NCI-H2081 (cell line): ENCODE data around the gene GNPDA1.
A peak's percentile ranks its signal among the peaks of the same experiment; 100 is the strongest.

Source experiments
- DNase-seq, 2 experiments: peaks; one replicate each; lab custom pipeline; 2025; lab: John Stamatoyannopoulos, UW

The GNPDA1 gene

DNA sequence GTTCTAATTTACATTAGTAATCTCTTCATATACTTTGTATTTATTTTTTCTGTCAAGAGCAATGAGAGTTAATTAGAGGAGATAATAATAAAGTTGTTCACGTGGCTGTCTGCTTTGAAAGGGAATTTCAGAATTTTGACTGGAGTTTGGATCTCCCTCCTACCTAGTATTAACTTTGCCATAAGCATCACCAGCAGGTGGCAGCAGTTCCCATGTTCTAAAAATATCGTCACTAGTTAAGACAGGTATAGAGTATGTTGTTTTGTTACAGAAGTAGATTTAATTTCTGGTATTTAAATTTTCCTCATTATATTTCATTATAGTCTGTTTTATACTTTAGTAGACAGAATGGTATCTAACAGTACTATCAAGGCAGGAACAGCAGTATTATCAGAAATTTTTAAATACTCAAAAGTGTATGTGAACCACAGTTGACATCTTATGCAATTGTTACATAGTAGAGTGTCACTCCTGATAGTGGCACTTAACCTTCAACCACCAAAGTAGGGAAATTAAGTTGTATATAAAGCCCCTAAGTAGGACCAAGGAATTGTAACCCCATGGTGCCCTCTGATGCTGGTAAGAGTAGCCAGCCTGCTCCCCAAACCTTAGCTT lies 20.4 kb downstream of the GNPDA1 start:
- peak; percentile 42 to 52 for DNase-seq

DNA sequence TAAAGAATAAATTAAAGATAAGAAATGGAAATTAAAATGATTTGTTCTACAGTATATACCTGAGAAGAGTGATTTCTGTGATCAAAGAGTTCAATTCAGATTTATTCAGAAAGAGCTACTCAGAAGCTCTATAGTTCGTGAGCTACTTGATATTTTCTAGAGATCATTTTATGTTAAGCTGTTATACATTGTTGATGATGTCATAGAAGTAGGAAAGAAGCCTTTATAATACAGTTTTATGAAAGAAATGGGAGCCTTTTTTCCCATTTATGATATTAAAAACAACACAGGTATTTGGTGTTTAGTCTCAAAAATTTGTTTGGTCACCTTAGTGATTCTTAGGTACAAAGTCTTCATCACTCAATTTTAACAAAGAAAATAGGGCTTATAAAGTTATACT lies 23.1 kb downstream of the GNPDA1 start:
- no peak for DNase-seq

GRCh38 chr5:141986072-141986471 lies 26.8 kb downstream of the GNPDA1 start:
- no peak for DNase-seq

DNA sequence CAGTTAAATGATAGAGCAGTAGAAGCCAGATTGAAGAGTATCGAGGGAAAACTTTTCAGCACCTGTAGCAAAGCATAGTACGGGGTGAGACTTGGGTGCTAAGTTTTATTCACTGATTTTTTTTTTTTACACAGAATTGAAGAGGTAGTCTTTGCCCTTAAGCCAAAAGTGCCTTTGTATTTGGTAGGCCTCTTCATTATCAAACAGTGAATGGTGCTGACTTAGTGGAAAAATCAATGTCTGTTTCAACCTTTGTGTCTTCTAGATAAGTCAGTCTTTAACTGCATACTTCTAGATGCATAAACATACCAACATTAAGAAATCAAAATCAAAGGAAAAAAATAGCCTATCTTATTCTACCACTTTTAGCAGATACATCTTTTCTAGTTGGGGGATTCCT lies 30.2 kb downstream of the GNPDA1 start:
- no peak for DNase-seq

DNA sequence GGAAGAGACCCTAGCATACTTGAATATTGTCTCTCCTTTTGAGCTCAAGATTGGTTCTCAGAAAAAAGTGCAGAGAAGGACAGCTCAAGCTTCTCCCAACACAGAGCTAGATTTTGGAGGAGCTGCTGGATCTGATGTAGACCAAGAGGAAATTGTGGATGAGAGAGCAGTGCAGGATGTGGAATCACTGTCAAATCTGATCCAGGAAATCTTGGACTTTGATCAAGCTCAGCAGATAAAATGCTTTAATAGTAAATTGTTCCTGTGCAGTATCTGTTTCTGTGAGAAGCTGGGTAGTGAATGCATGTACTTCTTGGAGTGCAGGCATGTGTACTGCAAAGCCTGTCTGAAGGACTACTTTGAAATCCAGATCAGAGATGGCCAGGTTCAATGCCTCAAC lies 34.4 kb downstream of the GNPDA1 start:
- DNase-seq = no peak

GRCh38 chr5:141976176-141976575 lies 36.7 kb downstream of the GNPDA1 start:
- no peak for DNase-seq

DNA sequence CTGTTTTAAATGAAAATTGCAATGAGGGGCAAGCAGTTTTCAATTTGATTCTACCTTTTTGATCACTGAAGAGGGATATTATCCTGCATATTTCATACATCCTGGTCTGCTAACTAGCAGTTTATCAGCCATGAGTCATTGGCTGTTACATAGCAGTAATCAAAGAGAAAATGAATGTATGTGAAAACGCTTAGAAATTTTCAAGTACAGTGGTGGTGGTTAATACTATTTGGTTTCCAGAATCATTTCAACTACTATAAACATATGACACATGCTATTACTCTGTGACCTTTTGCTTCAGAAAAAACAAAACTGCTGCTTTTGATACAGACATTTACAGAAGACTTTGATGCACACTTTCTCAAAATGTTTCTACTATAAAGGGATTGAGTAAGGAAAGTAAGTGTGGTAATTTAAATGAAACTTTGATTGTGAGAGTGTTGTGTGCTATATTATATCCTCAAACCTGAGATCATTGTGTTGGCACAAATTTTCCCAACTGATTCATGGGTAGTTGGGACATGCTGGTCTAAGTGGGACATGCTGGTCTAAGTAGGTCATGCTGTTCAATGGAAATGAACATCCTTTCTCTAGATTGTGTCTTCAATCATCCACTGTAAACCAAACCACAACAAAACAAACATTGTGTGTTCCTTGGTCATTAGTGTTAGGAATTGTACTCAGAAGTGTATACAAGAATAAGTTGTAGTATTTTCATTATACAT lies 38.8 kb downstream of the GNPDA1 start:
- no peak for DNase-seq

GRCh38 chr5:141969783-141970771 lies 42.8 kb downstream of the GNPDA1 start:
- no peak for DNase-seq

- DNase-seq = peak; percentile 84 to 90
Measured at GRCh38 chr5:141968914-141969608, 43.8 kb downstream of the GNPDA1 start, which contains the start of gene RNF14. Gene RNF14 (plus strand): TSS chr5:141969105. CDS start chr5:141973589, 4,484 bp downstream.

- no peak for DNase-seq
Measured at GRCh38 chr5:141966963-141967333, 45.9 kb downstream of the GNPDA1 start.

- DNase-seq = no peak
Measured at GRCh38 chr5:141966275-141966962, 46.4 kb downstream of the GNPDA1 start.

GRCh38 chr5:141965071-141965470 lies 47.8 kb downstream of the GNPDA1 start:
- DNase-seq = no peak

DNA sequence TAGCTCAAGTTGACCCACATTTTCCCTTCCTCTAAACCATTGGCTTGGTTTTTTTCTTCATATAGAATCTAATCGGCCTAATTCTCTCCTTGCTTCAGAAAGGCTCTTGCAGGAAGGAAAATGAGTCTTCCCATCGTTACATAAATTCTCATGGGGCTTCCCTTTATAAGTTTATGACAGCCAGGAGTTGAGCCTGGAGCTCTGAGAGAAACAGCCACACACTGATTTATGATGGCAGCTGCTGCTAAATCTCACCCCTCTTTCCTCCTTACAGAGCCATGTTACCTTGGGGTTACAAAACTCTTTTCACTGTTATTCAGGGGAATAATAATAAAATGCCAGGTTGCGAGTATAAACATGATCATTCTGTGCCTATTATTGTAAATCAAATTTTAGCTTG lies 49.1 kb downstream of the GNPDA1 start:
- DNase-seq = no peak

DNA sequence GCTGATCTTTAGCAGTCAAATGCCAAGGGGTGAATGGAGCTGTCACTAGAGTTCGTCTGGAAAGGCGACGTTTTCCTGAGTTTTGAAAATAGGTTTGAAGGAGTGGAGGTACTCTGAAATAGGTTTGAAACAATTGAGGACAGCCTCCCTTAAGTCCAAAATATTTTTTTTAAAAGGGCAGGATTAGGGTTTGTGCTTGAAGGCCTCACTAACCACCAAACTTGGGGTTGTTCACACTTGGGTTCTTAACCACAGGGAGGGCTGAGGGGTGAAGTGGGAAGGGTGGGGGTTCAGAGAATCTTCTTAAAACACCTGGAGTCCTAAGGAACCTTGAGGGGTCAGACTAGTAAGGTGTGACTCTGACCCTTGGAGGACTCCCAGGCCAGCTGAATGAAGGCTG lies 51.4 kb downstream of the GNPDA1 start:
- DNase-seq = no peak

DNA sequence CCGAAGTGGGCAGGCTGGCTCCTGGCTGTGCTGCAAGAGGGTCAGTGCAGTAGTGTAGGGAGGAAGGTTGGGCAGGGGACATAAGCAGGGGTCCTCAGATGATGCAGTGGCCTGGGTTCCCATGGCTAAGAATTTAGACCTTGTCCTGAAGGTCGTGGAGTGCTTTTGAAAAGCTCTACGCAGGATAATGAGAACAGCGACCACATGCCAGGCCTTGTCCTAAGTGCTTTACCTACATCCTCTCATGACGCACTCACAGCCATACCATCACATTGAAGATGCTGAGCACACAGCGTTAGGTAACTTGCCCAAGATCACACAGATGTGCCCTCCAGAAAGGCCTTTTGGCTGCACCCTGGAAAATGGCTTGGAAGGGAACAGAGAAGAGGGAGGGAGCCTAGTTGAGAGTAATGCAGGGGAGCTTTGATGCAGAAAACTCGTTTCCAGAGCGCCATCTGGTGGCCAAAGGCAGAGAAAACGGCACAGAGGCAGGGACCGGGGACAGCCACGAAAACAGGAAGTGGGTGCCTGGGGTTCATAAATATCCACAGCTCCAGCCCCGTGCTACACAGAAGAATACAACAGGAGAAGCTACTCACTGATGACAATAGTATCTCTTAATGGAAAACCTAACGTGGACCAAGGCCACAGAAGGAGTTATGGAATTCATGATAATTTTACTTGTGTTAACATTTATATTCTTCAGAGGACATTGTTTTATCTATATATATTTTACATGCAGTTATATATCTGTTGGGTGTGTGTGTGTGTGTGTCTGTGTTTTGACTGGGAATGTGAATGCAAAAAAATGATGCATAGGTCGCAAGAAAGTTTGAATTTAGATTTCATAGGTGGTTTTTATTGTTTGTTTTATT lies 52.1 kb downstream of the GNPDA1 start:
- DNase-seq = peak; percentile 69 to 72

GRCh38 chr5:141960018-141960417 lies 52.8 kb downstream of the GNPDA1 start:
- no peak for DNase-seq

DNA sequence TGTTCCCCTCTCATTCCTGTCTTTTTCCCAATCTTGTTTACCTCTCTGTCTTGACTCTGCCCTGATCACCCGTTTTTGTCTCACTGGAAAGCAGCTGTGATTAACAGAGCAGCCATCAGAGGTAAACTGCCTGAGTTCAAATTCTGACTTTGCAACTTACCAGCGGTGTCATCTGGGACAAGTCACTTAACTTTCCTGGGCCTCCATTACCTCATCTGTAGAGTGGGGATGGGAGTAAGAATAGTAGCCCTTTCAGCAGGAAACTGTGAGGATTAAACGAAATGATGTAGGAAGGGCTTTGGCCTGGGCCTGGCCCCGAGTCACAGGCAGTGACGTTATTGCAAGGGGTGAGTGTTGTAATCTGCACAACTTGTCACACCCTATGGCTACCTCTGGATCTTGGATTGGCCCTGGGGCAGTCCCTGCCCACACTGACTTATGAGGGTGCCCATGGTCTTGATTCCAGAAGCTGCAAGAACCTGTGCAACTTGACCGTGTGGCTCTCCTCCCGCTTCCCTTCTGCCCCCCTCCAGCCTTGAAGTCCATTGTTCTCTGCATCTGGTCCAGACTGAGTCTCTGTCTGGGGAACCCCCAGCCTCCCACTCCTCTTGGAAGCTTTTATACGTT lies 54.2 kb downstream of the GNPDA1 start:
- DNase-seq = no peak

DNA sequence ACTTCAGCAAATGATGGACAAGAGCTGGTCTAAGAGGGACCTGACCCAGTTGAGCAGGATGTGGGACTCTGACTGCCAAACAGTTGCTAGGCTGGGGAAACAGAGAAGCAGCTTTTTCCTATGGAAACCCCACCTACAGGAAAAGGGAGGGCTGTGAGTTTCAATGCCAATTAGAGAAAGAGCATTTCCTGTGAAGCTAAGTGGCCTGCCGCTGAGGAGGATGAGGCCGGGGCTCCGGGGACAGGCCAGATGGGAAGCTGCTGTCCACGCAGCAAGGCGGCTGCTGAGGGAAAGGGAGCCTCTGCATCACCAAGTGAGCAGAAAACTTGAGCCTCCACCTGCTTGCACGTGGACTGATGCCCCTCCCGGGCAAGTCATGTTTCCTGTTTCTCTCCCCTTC lies 54.7 kb downstream of the GNPDA1 start, which contains the start of gene PCDH12:
Gene PCDH12, minus strand, starts transcription at position 90 of the 400 bp plus-strand sequence. CDS start 351 bp downstream, outside the sequence.
- DNase-seq = peak; percentile 8 to 42

GRCh38 chr5:141957367-141957996 lies 55.3 kb downstream of the GNPDA1 start:
- DNase-seq = no peak
